Skeletal muscle satellite cell (primary cell): ENCODE measurements around the gene CRIP1.

Experiments
- H3K27me3 ChIP-seq: 2 replicates; pipeline ENCODE4 v1.7.0; 2013; ENCODE audit warnings: low read length; ENCODE audit not compliant: control insufficient read depth, insufficient read depth
- H3K36me3 ChIP-seq: 2 replicates; pipeline ENCODE4 v1.7.0; 2013; ENCODE audit warnings: mild to moderate bottlenecking, control low read depth, low read length; ENCODE audit not compliant: insufficient read depth
- H3K4me1 ChIP-seq: 2 replicates; pipeline ENCODE4 v1.7.0; 2013; ENCODE audit warnings: low read length; ENCODE audit not compliant: control insufficient read depth, insufficient read depth
- H3K4me2 ChIP-seq: 2 replicates; pipeline ENCODE4 v1.7.0; 2013; ENCODE audit warnings: mild to moderate bottlenecking, low read length
- H3K4me3 ChIP-seq: 2 replicates; pipeline ENCODE4 v1.7.0; 2013; ENCODE audit warnings: low read length
- H3K9ac ChIP-seq: 2 replicates; pipeline ENCODE4 v1.7.0; 2013; ENCODE audit warnings: mild to moderate bottlenecking, low read depth, low read length, moderate library complexity
- H3K9me3 ChIP-seq: replicated peaks from 2 replicates; pipeline ENCODE4 v1.7.0; 2013; ENCODE audit warnings: mild to moderate bottlenecking, control low read depth, low read length

CRIP1 gene

DNA sequence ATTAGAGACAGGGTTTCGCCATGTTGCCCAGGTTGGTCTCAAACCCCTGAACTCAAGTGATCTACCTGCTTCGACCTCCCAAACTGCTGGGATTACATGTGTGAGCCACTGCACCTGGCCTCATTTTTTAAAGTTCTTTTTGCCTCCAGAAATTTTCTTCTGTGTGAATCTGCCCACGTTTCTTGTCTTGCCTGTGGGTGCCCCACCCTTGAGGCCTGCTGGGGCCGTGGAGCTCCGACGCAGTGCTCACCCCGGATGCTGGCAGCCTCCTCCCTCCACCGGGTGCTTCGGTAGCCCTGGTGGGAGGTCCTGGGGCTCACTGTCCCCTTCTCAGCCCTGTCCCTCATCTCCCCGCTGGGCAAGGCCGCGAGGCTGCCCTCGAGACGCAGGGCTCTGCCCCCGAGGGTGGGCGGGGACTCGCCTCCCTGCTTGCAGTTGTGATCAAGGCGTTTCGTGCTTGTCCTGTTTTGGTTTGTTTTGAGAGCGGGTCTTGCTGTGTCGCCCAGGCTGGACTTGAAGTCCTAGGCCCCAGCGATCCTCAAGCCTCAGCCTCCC lies 31.5 kb upstream of the CRIP1 start:
- H3K36me3 ChIP-seq, result peaks cover 60% of the 10 kb centered on the region
- no peak overlapping the region for H3K9ac ChIP-seq
- H3K4me1 ChIP-seq, result no peaks in the 10 kb centered on the region
- H3K4me2 ChIP-seq, result no peak overlapping the region
- H3K9me3 ChIP-seq, result no peaks in the 10 kb centered on the region
- H3K27me3 ChIP-seq, result no peaks in the 10 kb centered on the region
- H3K4me3 ChIP-seq, result no peak overlapping the region

DNA sequence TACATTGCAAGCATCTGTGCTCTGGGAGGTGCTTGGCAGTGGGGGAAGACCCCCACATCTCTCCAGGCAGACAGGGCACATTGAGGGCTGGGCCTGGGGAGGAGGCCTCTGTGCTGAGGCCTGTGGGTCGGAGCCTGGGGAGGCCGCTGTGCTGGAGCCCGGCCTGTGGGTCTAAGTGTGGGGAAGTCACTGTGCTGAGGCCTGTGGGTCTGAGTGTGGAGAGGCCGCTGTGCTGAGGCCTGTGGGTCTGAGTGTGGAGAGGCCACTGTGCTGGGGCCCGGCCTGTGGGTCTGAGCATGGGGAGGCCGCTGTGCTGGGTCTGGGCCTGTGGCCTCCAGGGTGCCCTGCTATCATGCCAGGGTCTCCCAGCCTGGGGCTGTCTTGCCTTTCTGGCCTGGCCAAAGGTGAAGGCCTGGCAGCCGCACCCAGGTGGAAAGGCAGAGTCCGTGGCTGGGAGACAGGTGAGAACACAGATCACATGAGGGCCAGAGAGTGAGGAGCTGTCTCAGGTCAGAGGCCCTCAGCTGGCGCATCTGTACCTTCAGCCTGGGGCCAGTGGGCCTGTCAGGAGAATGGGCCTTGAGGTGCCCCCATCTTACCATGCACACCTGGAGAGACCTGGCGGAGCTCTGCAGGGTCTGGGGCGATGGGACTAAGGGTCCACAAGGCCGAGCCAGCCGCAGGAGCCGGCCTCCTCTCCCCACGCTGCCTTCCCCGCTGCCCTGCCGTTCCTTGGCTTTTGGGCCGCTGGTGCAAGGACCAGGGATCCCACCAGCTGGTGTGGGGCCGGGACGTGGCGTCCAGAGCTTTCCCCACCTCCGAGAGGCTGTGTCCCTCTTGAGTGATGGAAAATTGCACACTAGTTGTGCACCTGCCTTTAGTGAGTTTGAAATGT lies 30.7 kb upstream of the CRIP1 start:
- Histone ChIP-seq H3K4me1 (no peaks in the 10 kb centered on the region), H3K4me2 (no peak overlapping the region), H3K27me3 (no peaks in the 10 kb centered on the region), H3K36me3 (peaks cover 60% of the 10 kb centered on the region), H3K9ac (no peak overlapping the region), H3K9me3 (no peaks in the 10 kb centered on the region), H3K4me3 (no peak overlapping the region)

DNA sequence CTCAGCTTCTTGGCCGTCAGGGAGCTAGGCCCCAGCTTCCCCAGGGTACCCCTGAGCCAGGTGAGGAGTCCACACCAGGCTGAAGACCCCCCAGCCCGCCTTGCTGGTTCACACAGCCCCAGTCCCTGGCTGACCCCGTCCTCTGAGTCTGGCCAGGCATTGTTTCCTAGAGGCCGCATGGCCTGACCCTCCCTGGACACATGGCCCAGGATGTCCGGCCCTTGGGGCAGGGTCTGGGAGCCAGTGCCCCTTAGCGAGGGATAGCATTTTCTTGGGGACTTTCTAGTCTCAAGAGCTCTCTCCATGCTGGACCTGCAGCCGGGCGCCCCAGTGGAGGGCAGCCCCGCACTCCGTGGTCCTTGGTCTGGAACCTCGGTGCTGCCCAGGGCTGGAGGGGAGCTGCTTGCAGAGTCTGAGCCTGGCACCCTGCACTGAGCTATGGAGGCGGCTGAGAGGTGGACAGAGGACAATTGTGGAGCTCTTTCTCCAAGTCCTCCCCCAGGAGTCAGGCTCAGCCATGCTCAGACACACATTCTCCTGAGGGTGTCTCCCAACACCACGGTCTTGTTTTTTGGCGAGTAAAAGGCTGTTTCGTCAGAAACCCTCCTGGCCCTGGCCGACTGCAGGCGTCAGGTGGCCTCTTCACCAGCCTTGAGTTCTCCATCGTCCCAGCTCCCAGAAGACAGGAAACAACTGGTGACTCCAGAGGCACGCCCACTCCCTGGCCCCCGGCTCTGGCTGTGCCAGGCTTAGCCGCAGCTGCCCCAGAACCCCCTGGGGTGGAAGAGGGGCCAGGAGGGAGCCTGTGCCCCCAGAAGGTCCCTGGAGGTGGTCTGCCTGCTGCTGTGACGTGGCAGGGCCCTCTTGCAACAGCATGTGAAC lies 29.7 kb upstream of the CRIP1 start:
- no peak overlapping the region for H3K4me2 ChIP-seq
- peaks cover 62% of the 10 kb centered on the region for H3K36me3 ChIP-seq
- H3K9ac ChIP-seq, result no peak overlapping the region
- no peaks in the 10 kb centered on the region for H3K4me1 ChIP-seq
- H3K27me3 ChIP-seq, result no peaks in the 10 kb centered on the region
- H3K4me3 ChIP-seq, result no peak overlapping the region
- H3K9me3 ChIP-seq, result no peaks in the 10 kb centered on the region

DNA sequence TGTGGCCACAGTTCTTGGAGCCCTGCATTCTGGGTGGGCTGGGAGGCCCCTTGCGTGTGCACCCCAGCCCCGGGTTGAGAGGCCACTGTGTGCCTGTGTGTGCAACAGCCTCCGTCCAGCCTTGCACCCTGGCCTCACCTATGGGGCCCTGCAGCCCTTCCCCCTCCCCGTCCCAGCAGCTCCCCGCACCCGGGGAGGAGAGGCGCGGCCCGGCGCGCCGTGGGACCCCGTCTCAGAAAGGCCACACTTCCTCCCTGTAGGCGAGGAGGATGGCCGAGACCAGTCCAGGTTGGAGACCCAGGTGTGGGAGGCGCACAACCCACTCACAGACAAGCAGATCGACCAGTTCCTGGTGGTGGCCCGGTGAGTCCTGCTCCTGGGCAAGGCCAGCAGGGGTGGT lies 28.7 kb upstream of the CRIP1 start:
- H3K4me1 ChIP-seq, result no peaks in the 10 kb centered on the region
- H3K4me2 ChIP-seq, result no peak overlapping the region
- no peaks in the 10 kb centered on the region for H3K27me3 ChIP-seq
- peaks cover 53% of the 10 kb centered on the region for H3K36me3 ChIP-seq
- no peak overlapping the region for H3K9ac ChIP-seq
- no peaks in the 10 kb centered on the region for H3K9me3 ChIP-seq
- H3K4me3 ChIP-seq, result no peak overlapping the region

DNA sequence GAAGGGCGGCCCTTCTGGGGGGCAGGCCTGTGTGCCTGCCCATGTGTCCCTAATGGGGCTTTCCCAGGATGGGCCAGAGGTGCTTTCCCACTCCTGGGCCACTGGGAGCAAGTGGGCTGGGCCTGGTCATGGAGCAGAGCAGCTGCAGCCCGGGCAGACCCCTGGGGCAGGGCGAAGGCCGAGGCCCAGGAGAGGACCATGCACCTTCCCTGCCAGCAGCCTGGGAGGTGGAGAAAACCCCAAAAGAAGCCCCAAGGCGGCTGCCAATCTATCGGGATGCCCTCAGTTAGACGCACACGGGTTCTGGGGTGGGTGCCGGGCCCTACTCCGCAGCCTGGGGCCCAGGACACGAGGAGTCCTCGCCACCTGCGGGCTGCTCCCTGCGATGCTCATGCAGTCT lies 28.1 kb upstream of the CRIP1 start:
- Histone ChIP-seq H3K4me3 (no peak overlapping the region), H3K27me3 (no peaks in the 10 kb centered on the region), H3K9ac (no peak overlapping the region), H3K4me1 (no peaks in the 10 kb centered on the region), H3K36me3 (peaks cover 56% of the 10 kb centered on the region), H3K4me2 (no peak overlapping the region), H3K9me3 (no peaks in the 10 kb centered on the region)

DNA sequence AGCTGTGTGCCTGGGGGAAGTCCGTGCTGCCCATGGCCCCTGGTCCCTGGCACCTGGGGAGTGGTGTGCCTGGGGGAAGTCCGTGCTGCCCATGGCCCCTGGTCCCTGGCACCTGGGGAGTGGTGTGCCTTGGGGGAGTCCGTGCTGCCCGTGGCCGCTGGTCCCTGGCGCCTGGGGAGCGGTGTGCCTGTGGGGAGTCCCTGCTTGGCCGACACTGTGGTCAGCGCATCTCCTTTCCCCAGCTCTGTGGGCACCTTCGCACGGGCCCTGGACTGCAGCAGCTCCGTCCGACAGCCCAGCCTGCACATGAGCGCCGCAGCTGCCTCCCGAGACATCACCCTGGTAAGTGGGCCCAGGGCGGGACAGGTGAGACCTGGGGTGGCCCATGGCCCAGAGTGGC lies 26.6 kb upstream of the CRIP1 start:
- no peak overlapping the region for H3K9ac ChIP-seq
- H3K4me3 ChIP-seq, result no peak overlapping the region
- peaks cover 4% of the 10 kb centered on the region for H3K4me1 ChIP-seq
- no peak overlapping the region for H3K4me2 ChIP-seq
- peaks cover 62% of the 10 kb centered on the region for H3K36me3 ChIP-seq
- H3K9me3 ChIP-seq, result no peaks in the 10 kb centered on the region
- no peaks in the 10 kb centered on the region for H3K27me3 ChIP-seq

DNA sequence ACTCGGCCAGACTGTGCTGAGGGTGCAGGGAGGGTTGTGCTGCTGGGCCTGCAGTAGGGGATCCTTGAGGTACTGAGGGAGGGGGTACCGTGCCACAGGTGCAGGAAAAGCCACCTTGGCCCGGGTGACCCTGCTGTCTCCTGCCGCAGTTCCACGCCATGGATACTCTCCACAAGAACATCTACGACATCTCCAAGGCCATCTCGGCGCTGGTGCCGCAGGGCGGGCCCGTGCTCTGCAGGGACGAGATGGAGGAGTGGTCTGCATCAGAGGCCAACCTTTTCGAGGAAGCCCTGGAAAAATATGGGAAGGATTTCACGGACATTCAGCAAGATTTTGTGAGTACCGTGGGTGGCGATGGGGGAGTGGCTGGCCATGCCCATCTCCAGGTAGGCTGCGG lies 26.1 kb upstream of the CRIP1 start:
- Histone ChIP-seq H3K4me3 (no peak overlapping the region), H3K9me3 (no peaks in the 10 kb centered on the region), H3K4me1 (peaks cover 9% of the 10 kb centered on the region), H3K4me2 (no peak overlapping the region), H3K36me3 (peaks cover 65% of the 10 kb centered on the region), H3K27me3 (no peaks in the 10 kb centered on the region), H3K9ac (no peak overlapping the region)

DNA sequence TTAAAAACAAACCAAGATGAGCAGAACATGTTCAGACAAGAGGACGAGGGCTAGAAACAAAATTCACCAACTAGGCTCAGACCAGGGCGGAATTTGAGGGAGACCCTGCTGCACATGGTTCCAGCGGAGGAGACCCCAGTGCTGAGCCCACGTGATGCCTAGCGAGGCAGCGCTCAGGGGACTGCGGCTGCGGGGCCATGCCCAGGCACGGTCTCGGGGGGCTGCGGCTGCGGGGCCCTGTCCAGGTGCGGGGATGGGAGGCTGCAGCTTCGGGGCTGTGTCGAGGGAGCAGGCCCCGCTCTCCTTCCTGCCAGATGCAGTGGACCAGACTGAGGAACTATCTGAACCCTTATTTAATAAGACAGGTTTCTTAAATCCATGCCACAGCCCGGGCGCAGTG lies 24.8 kb upstream of the CRIP1 start:
- peaks cover 56% of the 10 kb centered on the region for H3K36me3 ChIP-seq
- no peaks in the 10 kb centered on the region for H3K27me3 ChIP-seq
- no peaks in the 10 kb centered on the region for H3K9me3 ChIP-seq
- no peak overlapping the region for H3K9ac ChIP-seq
- peaks cover 14% of the 10 kb centered on the region for H3K4me1 ChIP-seq
- no peak overlapping the region for H3K4me3 ChIP-seq
- H3K4me2 ChIP-seq, result no peak overlapping the region

DNA sequence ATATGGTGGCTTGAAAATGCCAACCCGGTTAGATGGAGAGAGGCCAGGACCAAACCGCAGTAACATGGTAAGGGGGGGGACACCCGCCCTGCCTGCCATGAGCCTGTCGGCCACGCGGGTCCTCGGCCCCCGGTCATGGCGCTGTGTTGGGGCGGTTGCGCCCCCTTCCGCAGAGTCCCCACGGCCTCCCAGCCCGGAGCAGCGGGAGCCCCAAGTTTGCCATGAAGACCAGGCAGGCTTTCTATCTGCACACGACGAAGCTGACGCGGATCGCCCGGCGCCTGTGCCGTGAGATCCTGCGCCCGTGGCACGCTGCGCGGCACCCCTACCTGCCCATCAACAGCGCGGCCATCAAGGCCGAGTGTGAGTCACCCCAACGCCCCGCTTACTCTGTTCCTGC lies 22.2 kb upstream of the CRIP1 start:
- Histone ChIP-seq H3K9ac (no peak overlapping the region), H3K4me3 (no peak overlapping the region), H3K36me3 (peaks cover 63% of the 10 kb centered on the region), H3K4me2 (no peak overlapping the region), H3K4me1 (peaks cover 20% of the 10 kb centered on the region), H3K27me3 (no peaks in the 10 kb centered on the region), H3K9me3 (no peaks in the 10 kb centered on the region)

DNA sequence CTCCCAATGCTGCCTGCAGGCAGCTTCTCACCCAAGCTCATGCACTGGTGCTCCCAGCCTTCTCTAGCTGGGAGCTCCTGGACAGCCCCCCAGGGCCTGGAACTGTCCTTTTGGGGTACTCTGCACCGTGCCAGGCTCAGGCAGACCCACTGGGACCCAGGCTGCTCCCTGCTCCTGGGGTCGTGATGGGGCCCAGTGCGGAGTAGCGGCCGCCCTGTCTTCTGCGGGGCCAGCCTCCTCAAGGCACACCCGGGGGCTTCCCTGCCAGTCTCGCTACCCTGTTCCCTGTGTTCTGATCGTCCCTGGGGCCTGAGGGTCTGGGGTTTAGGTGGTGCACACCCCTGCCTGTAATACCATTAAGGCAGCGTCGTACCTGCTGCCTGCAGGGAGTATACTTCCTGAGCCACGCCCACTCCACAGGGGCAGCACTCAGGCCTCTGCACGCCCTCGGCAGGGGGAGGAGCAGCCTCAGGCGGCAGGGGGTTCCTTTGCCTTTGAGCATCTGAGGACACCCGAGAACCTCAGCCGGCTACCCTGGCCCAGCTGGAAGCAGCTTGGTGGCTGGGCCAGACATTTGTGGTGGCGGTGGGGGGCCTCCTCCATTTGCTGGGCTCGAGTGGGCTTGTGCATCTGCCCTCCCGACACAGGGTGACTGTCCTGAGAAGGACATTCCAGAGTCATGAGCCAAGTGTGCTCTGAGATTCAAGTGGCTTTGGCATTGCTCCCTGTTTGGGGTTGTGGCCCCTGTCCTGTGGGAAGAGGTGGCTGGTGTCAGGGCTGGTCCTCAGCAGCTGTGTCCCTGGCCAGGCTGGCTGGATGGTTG lies 21.3 kb upstream of the CRIP1 start:
- Histone ChIP-seq H3K4me1 (peaks cover 20% of the 10 kb centered on the region), H3K4me3 (no peak overlapping the region), H3K9ac (no peak overlapping the region), H3K27me3 (no peaks in the 10 kb centered on the region), H3K4me2 (no peak overlapping the region), H3K36me3 (peaks cover 60% of the 10 kb centered on the region), H3K9me3 (no peaks in the 10 kb centered on the region)
